Measurements from ENCODE around the gene SMIM35. TPM values are rescaled to one million over a fixed set of nuclear protein-coding genes. Genes with fewer than 3 reads are reported as not detected.

The SMIM35 gene
- total RNA-seq, 1 experiment from 2014 or later, result not detected

GRCh38 chr11:118100691-118101232 is 14.0 kb upstream of the SMIM35 start:
- H3K4me3 ChIP-seq, result no peak overlapping the region
- no peak overlapping the region for H3K27ac ChIP-seq
- H3K4me1 ChIP-seq (replicated peaks; ENCODE audit: insufficient read depth), result no peaks in the 10 kb centered on the region
- no peaks in the 10 kb centered on the region for H3K9me3 ChIP-seq (ENCODE audit: insufficient read depth, low read depth)
- ChIA-PET POLR2A (ENCODE audit: unreplicated experiment) (no interaction called here), CTCF (interaction anchor here (0.9 kb wide), 1 partner anchor 173 kb away, joined by 7 read pairs; no protein-coding TSS in a partner anchor)
- no peaks in the 10 kb centered on the region for H3K9me2 ChIP-seq (ENCODE audit: insufficient read depth)
- no peak for DNase-seq
- H3K79me2 ChIP-seq (ENCODE audit: low read depth), result no peaks in the 10 kb centered on the region
- H3K36me3 ChIP-seq (ENCODE audit: low read depth), result no peaks in the 10 kb centered on the region
- no peaks in the 10 kb centered on the region for H3K27me3 ChIP-seq (ENCODE audit: insufficient read depth, low read depth)
- TF ChIP-seq EZH2 (IDR thresholded peaks at IDR 0.05; ENCODE audit: low read depth), result no peak
- TF ChIP-seq, protein P1, sequence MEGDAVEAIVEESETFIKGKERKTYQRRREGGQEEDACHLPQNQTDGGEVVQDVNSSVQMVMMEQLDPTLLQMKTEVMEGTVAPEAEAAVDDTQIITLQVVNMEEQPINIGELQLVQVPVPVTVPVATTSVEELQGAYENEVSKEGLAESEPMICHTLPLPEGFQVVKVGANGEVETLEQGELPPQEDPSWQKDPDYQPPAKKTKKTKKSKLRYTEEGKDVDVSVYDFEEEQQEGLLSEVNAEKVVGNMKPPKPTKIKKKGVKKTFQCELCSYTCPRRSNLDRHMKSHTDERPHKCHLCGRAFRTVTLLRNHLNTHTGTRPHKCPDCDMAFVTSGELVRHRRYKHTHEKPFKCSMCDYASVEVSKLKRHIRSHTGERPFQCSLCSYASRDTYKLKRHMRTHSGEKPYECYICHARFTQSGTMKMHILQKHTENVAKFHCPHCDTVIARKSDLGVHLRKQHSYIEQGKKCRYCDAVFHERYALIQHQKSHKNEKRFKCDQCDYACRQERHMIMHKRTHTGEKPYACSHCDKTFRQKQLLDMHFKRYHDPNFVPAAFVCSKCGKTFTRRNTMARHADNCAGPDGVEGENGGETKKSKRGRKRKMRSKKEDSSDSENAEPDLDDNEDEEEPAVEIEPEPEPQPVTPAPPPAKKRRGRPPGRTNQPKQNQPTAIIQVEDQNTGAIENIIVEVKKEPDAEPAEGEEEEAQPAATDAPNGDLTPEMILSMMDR (conservative IDR thresholded peaks at IDR 0.05), result no peak
- H4K20me1 ChIP-seq (ENCODE audit: insufficient read depth), result no peaks in the 10 kb centered on the region
- H3K4me2 ChIP-seq, result no peak overlapping the region
- no peaks in the 10 kb centered on the region for H3F3A ChIP-seq (ENCODE audit: insufficient read depth, low read depth)
- intact Hi-C loops (cut with micrococcal nuclease; ENCODE audit: unreplicated experiment), result no loop called here
- BruUV-seq (replicated peaks), result no TSS peak
- no peak overlapping the region for H2AFZ ChIP-seq

- ChIA-PET POLR2A (ENCODE audit: unreplicated experiment) (no interaction called here), CTCF (interaction anchor here (0.9 kb wide), 1 partner anchor 172 kb away, joined by 7 read pairs; no protein-coding TSS in a partner anchor)
- H2AFZ ChIP-seq, result no peak overlapping the region
Observed at GRCh38 chr11:118099838-118100556, 13.2 kb upstream of the SMIM35 start.

DNA sequence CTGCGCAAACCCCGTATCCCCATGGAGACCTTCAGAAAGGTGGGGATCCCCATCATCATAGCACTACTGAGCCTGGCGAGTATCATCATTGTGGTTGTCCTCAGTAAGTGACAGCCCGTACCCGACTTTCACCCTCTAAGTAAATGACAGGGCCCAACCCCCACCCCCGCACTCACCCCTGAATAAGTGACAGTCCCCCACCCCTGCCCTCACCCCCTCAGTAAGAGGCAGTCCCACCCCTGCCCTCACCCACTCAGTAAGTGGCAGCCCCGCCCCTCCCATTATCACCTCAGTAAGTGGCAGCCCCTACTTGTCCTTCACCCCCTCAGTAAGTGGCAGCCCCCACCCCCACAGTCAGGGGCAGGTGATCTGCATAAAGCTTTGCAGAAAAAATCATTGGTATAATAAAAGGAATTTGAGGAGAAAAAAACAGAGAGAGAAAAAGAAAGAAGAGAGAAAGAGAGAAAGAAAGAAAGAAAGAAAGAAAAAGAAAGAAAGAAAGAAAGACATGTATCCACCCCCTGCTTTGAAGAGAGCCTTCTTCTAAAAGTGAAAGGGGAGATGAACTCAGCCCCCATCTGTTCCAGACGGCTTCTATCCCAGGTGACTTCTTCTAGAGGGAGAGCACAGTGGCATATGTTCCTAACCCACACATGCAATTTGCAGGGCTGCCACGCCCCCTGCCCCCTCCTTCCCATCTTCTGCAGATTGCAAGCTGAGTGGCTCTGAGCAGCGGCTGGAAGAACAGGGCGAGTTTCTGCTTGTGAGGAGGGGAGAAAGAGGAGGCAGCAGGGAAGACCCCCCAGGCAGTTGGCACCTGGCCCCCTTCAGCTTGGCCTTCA is 12.5 kb upstream of the SMIM35 start:
- no peak overlapping the region for H2AFZ ChIP-seq
- no TSS peak for BruUV-seq (replicated peaks)
- H3K4me3 ChIP-seq, result no peak overlapping the region
- no peaks in the 10 kb centered on the region for H3K9me3 ChIP-seq (ENCODE audit: insufficient read depth, low read depth)
- H3K27me3 ChIP-seq (ENCODE audit: insufficient read depth, low read depth), result no peaks in the 10 kb centered on the region
- no peak for DNase-seq
- H3K79me2 ChIP-seq (ENCODE audit: low read depth), result no peaks in the 10 kb centered on the region
- TF ChIP-seq, protein P1 (conservative IDR thresholded peaks at IDR 0.05), result no peak
- no peak for TF ChIP-seq EZH2 (IDR thresholded peaks at IDR 0.05; ENCODE audit: low read depth)
- no peaks in the 10 kb centered on the region for H3K9me2 ChIP-seq (ENCODE audit: insufficient read depth)
- H3K4me2 ChIP-seq, result no peak overlapping the region
- intact Hi-C loops (cut with micrococcal nuclease; ENCODE audit: unreplicated experiment), result no loop called here
- H3F3A ChIP-seq (ENCODE audit: insufficient read depth, low read depth), result no peaks in the 10 kb centered on the region
- CTCF ChIA-PET, result no interaction called here
- H4K20me1 ChIP-seq (ENCODE audit: insufficient read depth), result no peaks in the 10 kb centered on the region
- POLR2A ChIA-PET (ENCODE audit: unreplicated experiment), result no interaction called here
- H3K27ac ChIP-seq, result no peak overlapping the region
- no peaks in the 10 kb centered on the region for H3K4me1 ChIP-seq (replicated peaks; ENCODE audit: insufficient read depth)
- no peaks in the 10 kb centered on the region for H3K36me3 ChIP-seq (ENCODE audit: low read depth)

More at GRCh38 chr11:118099838-118100556, 13.2 kb upstream of the SMIM35 start:
- Histone ChIP-seq H3K4me3 (no peak overlapping the region), H3K36me3 (ENCODE audit: low read depth) (no peaks in the 10 kb centered on the region), H4K20me1 (ENCODE audit: insufficient read depth) (no peaks in the 10 kb centered on the region), H3K4me1 (replicated peaks; ENCODE audit: insufficient read depth) (no peaks in the 10 kb centered on the region), H3K79me2 (ENCODE audit: low read depth) (no peaks in the 10 kb centered on the region), H3K9me2 (ENCODE audit: insufficient read depth) (no peaks in the 10 kb centered on the region), H3K9me3 (ENCODE audit: insufficient read depth, low read depth) (no peaks in the 10 kb centered on the region), H3F3A (ENCODE audit: insufficient read depth, low read depth) (no peaks in the 10 kb centered on the region), H3K27ac (no peak overlapping the region), H3K4me2 (no peak overlapping the region), H3K27me3 (ENCODE audit: insufficient read depth, low read depth) (no peaks in the 10 kb centered on the region)
- intact Hi-C loops (cut with micrococcal nuclease; ENCODE audit: unreplicated experiment), result no loop called here
- BruUV-seq (replicated peaks), result no TSS peak
- DNase-seq, result no peak
- TF ChIP-seq EZH2 (IDR thresholded peaks at IDR 0.05; ENCODE audit: low read depth), result no peak
- TF ChIP-seq, protein P1 (conservative IDR thresholded peaks at IDR 0.05), result no peak

All from PC-9 (cell line).